ENCODE results near the gene CELF2. TPM values are rescaled to one million over a fixed set of nuclear protein-coding genes. Genes with fewer than 3 reads are reported as not detected.

The CELF2 gene
- total and polyA plus RNA-seq, 2 of the 4 experiments (the other 2 are of a cell fraction) = 3.5 to 6.6 TPM

GRCh38 chr10:11114269-11114668 is 96.6 kb downstream of the CELF2 start:
- H3K36me3 ChIP-seq (ENCODE audit: control insufficient read depth, insufficient read depth, low read length) = no peaks in the 10 kb centered on the region
- H4K91ac ChIP-seq (ENCODE audit: insufficient read depth, low read depth, low read length) = no peak overlapping the region
- H2BK20ac ChIP-seq (ENCODE audit: low read depth, low read length) = no peak overlapping the region
- no peaks in the 10 kb centered on the region for H3K27me3 ChIP-seq (ENCODE audit: control insufficient read depth, insufficient read depth, low read length)
- ChIA-PET POLR2A (ENCODE audit: unreplicated experiment) (no interaction called here), CTCF (no interaction called here)
- no peaks in the 10 kb centered on the region for H4K20me1 ChIP-seq (ENCODE audit: insufficient read depth, low read length)
- no peak overlapping the region for H3K4ac ChIP-seq (ENCODE audit: low read depth, low read length)
- no peaks in the 10 kb centered on the region for H3K9me1 ChIP-seq (ENCODE audit: insufficient read depth, low read length)
- in situ Hi-C loops (cut with MboI; ENCODE audit: low sequenced_read_pairs) (no loop called here), dilution Hi-C loops (cut with HindIII; ENCODE audit: low sequenced_read_pairs, unreplicated experiment) (no loop called here), intact Hi-C loops (cut with micrococcal nuclease) (no loop called here)
- H3K9me3 ChIP-seq (ENCODE audit: control insufficient read depth, insufficient read depth, low read length) = no peaks in the 10 kb centered on the region
- H3K9ac ChIP-seq (ENCODE audit: low read depth, low read length) = no peak overlapping the region
- no CpG with 5 or more reads among the region's 2 CpGs for WGBS, 2 experiments (ENCODE audit: extremely low coverage in 2 of 2, insufficient read length in 1 of 2)
- no peak overlapping the region for H3K4me3 ChIP-seq (ENCODE audit: insufficient read depth, low read depth, low read length)
- TF ChIP-seq BHLHE40 (IDR thresholded peaks at IDR 0.05; ENCODE audit: low read depth, low read length) = no peak
- TF ChIP-seq ELK1 (IDR thresholded peaks at IDR 0.05; ENCODE audit: borderline replicate concordance, low read depth, low read length) = no peak
- H3K18ac ChIP-seq (ENCODE audit: low read depth, low read length) = no peak overlapping the region
- no peak overlapping the region for H4K5ac ChIP-seq (ENCODE audit: low read depth, low read length)
- no peak overlapping the region for H3K14ac ChIP-seq (replicated peaks; ENCODE audit: low read depth, low read length)
- H3K4me1 ChIP-seq (ENCODE audit: control insufficient read depth, insufficient read depth, low read length) = no peaks in the 10 kb centered on the region
- H2BK120ac ChIP-seq (ENCODE audit: low read depth, low read length) = no peak overlapping the region
- H3K23ac ChIP-seq (ENCODE audit: low read depth, low read length) = no peak overlapping the region
- no peak for ATAC-seq (ENCODE audit: low read depth)
- H3K4me2 ChIP-seq (ENCODE audit: low read depth, low read length) = no peak overlapping the region
- no TSS peak for BruUV-seq (replicated peaks)
- H2AFZ ChIP-seq (replicated peaks; ENCODE audit: low read length, poor library complexity) = no peak overlapping the region
- no peak overlapping the region for H4K8ac ChIP-seq (ENCODE audit: low read depth in 2 of 2, low read length in 2 of 2)
- H2BK5ac ChIP-seq (ENCODE audit: low read depth, low read length, poor library complexity, severe bottlenecking) = no peak overlapping the region
- H2AK5ac ChIP-seq (ENCODE audit: low read depth, low read length) = no peak overlapping the region
- no peak overlapping the region for H3K27ac ChIP-seq (ENCODE audit: insufficient read depth, low read length)
- H3K79me1 ChIP-seq (ENCODE audit: low read depth in 1 of 2, low read length in 2 of 2) = no peaks in the 10 kb centered on the region
- no peak for DNase-seq
- H3K56ac ChIP-seq (ENCODE audit: extremely low read depth, insufficient read depth, low read length) = no peak overlapping the region
- H2BK15ac ChIP-seq (ENCODE audit: low read depth, low read length) = no peak overlapping the region
- H2AK9ac ChIP-seq (replicated peaks; ENCODE audit: low read depth, low read length, poor library complexity) = no peak overlapping the region
